Embryonic facial prominence (tissue), 1 donor: ENCODE data around the gene DDX23.
A peak's percentile ranks its signal among the peaks of the same experiment; 100 is the strongest.
"Not testable (repeated sequence)": the region's sequence is repeated elsewhere in the genome, so short reads cannot be mapped to it uniquely, and the experiment has no call there.

Experiments used
- DNase-seq: peaks from one replicate; pipeline ENCODE4 v3.0.0-alpha.2; 2016; ENCODE audit errors: extremely low spot score

DDX23 gene

GRCh38 chr12:48851883-48852733 lies at the start of gene DDX23:
Gene DDX23 (minus strand): TSS chr12:48852163. CDS start chr12:48845782, 6,381 bp downstream.
- peak; percentile 96 for DNase-seq

- DNase-seq = no peak
These were observed 49.3 kb upstream of the DDX23 start for GRCh38 chr12:48901278-48901677.

GRCh38 chr12:48899651-48900050 lies 47.7 kb upstream of the DDX23 start:
- no peak for DNase-seq

DNA sequence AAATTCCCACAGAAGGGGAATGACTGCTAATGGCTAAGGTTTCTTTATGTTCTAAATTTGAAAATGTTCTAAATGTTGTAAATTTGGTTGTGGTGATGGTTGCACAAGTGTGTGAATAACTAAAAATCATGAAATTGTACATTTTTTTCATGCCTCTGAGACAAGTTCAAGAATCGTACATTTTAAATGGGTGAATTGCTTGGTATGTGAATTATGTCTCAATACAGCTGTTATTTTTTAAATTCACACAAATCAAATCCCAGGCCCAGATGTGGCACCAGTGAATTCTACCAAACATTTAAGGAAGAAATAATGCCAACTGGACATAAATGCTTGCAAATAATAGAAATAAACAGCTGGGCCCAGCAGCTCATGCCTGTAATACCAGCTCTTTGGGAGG lies 42.3 kb upstream of the DDX23 start:
- DNase-seq = no peak

GRCh38 chr12:48890657-48891418 lies 38.9 kb upstream of the DDX23 start:
- DNase-seq = peak; percentile 36

GRCh38 chr12:48889679-48890078 lies 37.7 kb upstream of the DDX23 start:
- DNase-seq = no peak

GRCh38 chr12:48883305-48884161 lies 31.6 kb upstream of the DDX23 start:
- DNase-seq = no peak

DNA sequence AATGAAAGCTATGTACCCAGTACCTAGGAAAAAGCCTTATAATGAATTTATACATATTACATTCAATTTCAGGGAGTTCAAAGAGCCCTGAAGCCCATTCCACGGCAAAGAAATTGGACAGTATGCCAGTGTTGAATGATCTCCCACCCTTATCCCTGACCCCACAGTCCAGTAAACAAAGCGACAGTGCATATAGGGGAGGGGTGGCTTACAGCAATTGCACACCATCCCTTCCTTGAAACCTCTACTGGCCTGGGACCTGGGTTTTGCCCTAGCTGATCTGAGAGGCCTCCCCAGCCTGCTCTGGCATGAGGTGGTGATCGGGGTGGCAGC lies 31.0 kb upstream of the DDX23 start:
- no peak for DNase-seq

- peak; percentile 47 for DNase-seq
These were observed 30.3 kb upstream of the DDX23 start for GRCh38 chr12:48882315-48882687.

GRCh38 chr12:48881686-48882314 lies 29.8 kb upstream of the DDX23 start:
- DNase-seq = no peak

GRCh38 chr12:48880647-48881046 lies 28.7 kb upstream of the DDX23 start:
- DNase-seq = no peak

- DNase-seq = no peak
These were observed 26.6 kb upstream of the DDX23 start for GRCh38 chr12:48878548-48878947.

- no peak for DNase-seq
These were observed 24.1 kb upstream of the DDX23 start for GRCh38 chr12:48875944-48876515.

GRCh38 chr12:48873534-48873933 lies 21.6 kb upstream of the DDX23 start:
- not testable (repeated sequence) for DNase-seq

GRCh38 chr12:48873096-48873495 lies 21.1 kb upstream of the DDX23 start:
- no peak for DNase-seq

DNA sequence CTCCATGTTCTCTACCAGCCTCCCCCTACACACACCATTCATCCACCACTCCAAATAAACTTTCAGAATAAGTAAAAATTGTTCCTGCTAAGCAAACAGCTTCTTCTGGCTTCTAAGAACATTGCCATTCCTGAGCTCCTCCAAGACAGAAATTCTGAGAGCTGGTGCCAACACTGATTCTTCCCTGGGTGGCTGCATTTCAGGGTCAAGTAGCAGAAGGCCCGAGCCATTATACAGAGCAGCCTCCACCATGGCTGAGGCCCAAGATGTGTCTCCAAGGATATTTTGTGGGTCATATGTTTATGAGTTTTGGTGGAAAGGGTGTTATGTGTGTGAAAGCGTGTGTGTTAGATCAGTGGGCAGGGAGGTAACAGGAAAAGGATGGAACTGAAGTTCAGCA lies 17.2 kb upstream of the DDX23 start:
- DNase-seq = no peak

- DNase-seq = no peak
These were observed 16.5 kb upstream of the DDX23 start for GRCh38 chr12:48868451-48868850.

GRCh38 chr12:48866052-48866711 lies 14.2 kb upstream of the DDX23 start:
- DNase-seq = no peak

- DNase-seq = peak; percentile 90
These were observed 13.5 kb upstream of the DDX23 start, which contains the start of gene RND1 for GRCh38 chr12:48865281-48866051. Gene RND1 (minus strand): TSS chr12:48865870. CDS start chr12:48865767, 103 bp downstream.

DNA sequence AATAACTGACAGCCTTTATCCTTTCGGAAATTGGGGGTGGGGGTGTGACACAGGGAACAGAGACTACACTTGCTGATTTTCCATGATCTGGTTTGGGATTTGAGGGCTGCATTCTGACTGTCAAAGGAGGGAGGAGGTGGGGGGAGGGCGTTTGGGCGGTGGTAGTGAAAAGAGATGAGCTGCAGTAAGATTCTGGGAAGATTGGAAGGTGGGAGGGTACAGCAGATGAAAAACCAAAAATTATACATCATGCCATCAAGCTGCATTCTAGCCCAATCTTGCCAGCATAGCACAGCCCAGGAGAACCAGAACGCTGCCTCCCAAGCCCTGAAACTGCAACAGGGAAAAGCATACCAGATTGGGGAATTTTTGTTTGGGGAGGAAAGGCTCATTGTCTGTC lies 11.3 kb upstream of the DDX23 start:
- DNase-seq = no peak
